NCI-H524 (cell line): ENCODE data around the gene CD52.

Source experiments
- DNase-seq, 2 experiments: peaks; one replicate each; lab custom pipeline; 2025; lab: John Stamatoyannopoulos, UW

Gene CD52

GRCh38 chr1:26317612-26318337 lies at the start of gene CD52:
CD52 (plus strand) TSS chr1:26317958; CDS start chr1:26318018, 60 bp downstream.
- no peak for DNase-seq

- no peak for DNase-seq
Measured at GRCh38 chr1:26268290-26269197, 49.2 kb upstream of the CD52 start.

- DNase-seq, result no peak
Measured at GRCh38 chr1:26269198-26269550, 48.6 kb upstream of the CD52 start.

GRCh38 chr1:26274801-26275425 lies 42.8 kb upstream of the CD52 start:
- no peak for DNase-seq

GRCh38 chr1:26275580-26276431 lies 42.0 kb upstream of the CD52 start:
- DNase-seq, result peak; percentile 27 to 62

GRCh38 chr1:26276432-26276838 lies 41.3 kb upstream of the CD52 start:
- peak in 1 of 2 experiments; percentile 14 for DNase-seq

GRCh38 chr1:26277261-26277661 lies 40.5 kb upstream of the CD52 start:
- no peak for DNase-seq

- DNase-seq, result peak in 1 of 2 experiments; percentile 48
Measured at GRCh38 chr1:26277719-26278118, 40.0 kb upstream of the CD52 start.

- no peak for DNase-seq
Measured at GRCh38 chr1:26278303-26278702, 39.5 kb upstream of the CD52 start.

- DNase-seq, result peak; percentile 82 to 91
Measured at GRCh38 chr1:26278724-26279455, 38.9 kb upstream of the CD52 start.

GRCh38 chr1:26279456-26280332 lies 38.1 kb upstream of the CD52 start, which contains the start of gene SH3BGRL3:
SH3BGRL3 (plus strand) TSS chr1:26280086; CDS start chr1:26280156, 70 bp downstream.
- peak; percentile 74 to 83 for DNase-seq

GRCh38 chr1:26280333-26281042 lies 37.3 kb upstream of the CD52 start:
- peak in 1 of 2 experiments; percentile 34 for DNase-seq

GRCh38 chr1:26281091-26281958 lies 36.4 kb upstream of the CD52 start:
- no peak for DNase-seq

- DNase-seq, result peak; percentile 46 to 80
Measured at GRCh38 chr1:26281971-26282370, 35.8 kb upstream of the CD52 start.

GRCh38 chr1:26282401-26282918 lies 35.3 kb upstream of the CD52 start:
- peak in 1 of 2 experiments; percentile 28 for DNase-seq

- DNase-seq, result no peak
Measured at GRCh38 chr1:26283279-26283853, 34.4 kb upstream of the CD52 start.

GRCh38 chr1:26283871-26284596 lies 33.7 kb upstream of the CD52 start:
- no peak for DNase-seq
